ENCODE measurements around the gene NRGN.
A peak's percentile ranks its signal among the peaks of the same experiment; 100 is the strongest.

NRGN gene

GRCh38 chr11:124751741-124752470 lies 12.2 kb downstream of the NRGN start, which contains the start of gene VSIG2:
Gene VSIG2 (minus strand): TSS chr11:124752255. CDS start chr11:124752137, 118 bp downstream.
- FAIRE-seq (no peak), DNase-seq (ENCODE audit: insufficient read length) (no peak)
- TF ChIP-seq TAF1 (IDR thresholded peaks at IDR 0.05; ENCODE audit: borderline replicate concordance, low read depth, low read length), result no peak
- no peak for TF ChIP-seq POLR2AphosphoS5 (IDR thresholded peaks at IDR 0.05; ENCODE audit: low read depth, low read length)
- TF ChIP-seq POLR2A (IDR thresholded peaks at IDR 0.05; ENCODE audit: low read depth, low read length), result no peak

GRCh38 chr11:124752471-124753102 lies 12.8 kb downstream of the NRGN start:
- TF ChIP-seq POLR2A (IDR thresholded peaks at IDR 0.05; ENCODE audit: low read depth, low read length) (no peak), POLR2AphosphoS5 (IDR thresholded peaks at IDR 0.05; ENCODE audit: low read depth, low read length) (no peak), TAF1 (IDR thresholded peaks at IDR 0.05; ENCODE audit: borderline replicate concordance, low read depth, low read length) (no peak)
- FAIRE-seq, result no peak
- DNase-seq (ENCODE audit: insufficient read length), result no peak

GRCh38 chr11:124753205-124753604 lies 13.5 kb downstream of the NRGN start:
- DNase-seq (ENCODE audit: insufficient read length) (no peak), FAIRE-seq (no peak)
- TF ChIP-seq POLR2AphosphoS5 (IDR thresholded peaks at IDR 0.05; ENCODE audit: low read depth, low read length) (no peak), TAF1 (IDR thresholded peaks at IDR 0.05; ENCODE audit: borderline replicate concordance, low read depth, low read length) (no peak), POLR2A (IDR thresholded peaks at IDR 0.05; ENCODE audit: low read depth, low read length) (no peak)

- DNase-seq (ENCODE audit: insufficient read length), result no peak
- TF ChIP-seq POLR2AphosphoS5 (IDR thresholded peaks at IDR 0.05; ENCODE audit: low read depth, low read length), result no peak
- TF ChIP-seq POLR2A (IDR thresholded peaks at IDR 0.05; ENCODE audit: low read depth, low read length), result no peak
- TF ChIP-seq TAF1 (IDR thresholded peaks at IDR 0.05; ENCODE audit: borderline replicate concordance, low read depth, low read length), result no peak
- no peak for FAIRE-seq
These were observed 13.9 kb downstream of the NRGN start for GRCh38 chr11:124753624-124754023.

- no peak for TF ChIP-seq POLR2AphosphoS5 (IDR thresholded peaks at IDR 0.05; ENCODE audit: low read depth, low read length)
- no peak for TF ChIP-seq POLR2A (IDR thresholded peaks at IDR 0.05; ENCODE audit: low read depth, low read length)
- TF ChIP-seq TAF1 (IDR thresholded peaks at IDR 0.05; ENCODE audit: borderline replicate concordance, low read depth, low read length), result no peak
- FAIRE-seq (no peak), DNase-seq (ENCODE audit: insufficient read length) (no peak)
These were observed 14.6 kb downstream of the NRGN start for GRCh38 chr11:124754309-124754708.

- TF ChIP-seq TAF1 (IDR thresholded peaks at IDR 0.05; ENCODE audit: borderline replicate concordance, low read depth, low read length) (no peak), POLR2AphosphoS5 (IDR thresholded peaks at IDR 0.05; ENCODE audit: low read depth, low read length) (no peak), POLR2A (IDR thresholded peaks at IDR 0.05; ENCODE audit: low read depth, low read length) (no peak)
- DNase-seq (ENCODE audit: insufficient read length) (no peak), FAIRE-seq (no peak)
These were observed 15.0 kb downstream of the NRGN start for GRCh38 chr11:124754710-124755109.

GRCh38 chr11:124756033-124756752 lies 16.5 kb downstream of the NRGN start:
- no peak for TF ChIP-seq TAF1 (IDR thresholded peaks at IDR 0.05; ENCODE audit: borderline replicate concordance, low read depth, low read length)
- no peak for TF ChIP-seq POLR2AphosphoS5 (IDR thresholded peaks at IDR 0.05; ENCODE audit: low read depth, low read length)
- TF ChIP-seq POLR2A (IDR thresholded peaks at IDR 0.05; ENCODE audit: low read depth, low read length), result no peak
- no peak for FAIRE-seq
- DNase-seq (ENCODE audit: insufficient read length), result no peak

- FAIRE-seq (no peak), DNase-seq (ENCODE audit: insufficient read length) (no peak)
- TF ChIP-seq TAF1 (IDR thresholded peaks at IDR 0.05; ENCODE audit: borderline replicate concordance, low read depth, low read length), result no peak
- TF ChIP-seq POLR2AphosphoS5 (IDR thresholded peaks at IDR 0.05; ENCODE audit: low read depth, low read length), result no peak
- TF ChIP-seq POLR2A (IDR thresholded peaks at IDR 0.05; ENCODE audit: low read depth, low read length), result no peak
These were observed 17.0 kb downstream of the NRGN start for GRCh38 chr11:124756753-124757227.

GRCh38 chr11:124757320-124757719 lies 17.6 kb downstream of the NRGN start:
- DNase-seq (ENCODE audit: insufficient read length) (no peak), FAIRE-seq (no peak)
- TF ChIP-seq POLR2AphosphoS5 (IDR thresholded peaks at IDR 0.05; ENCODE audit: low read depth, low read length) (no peak), TAF1 (IDR thresholded peaks at IDR 0.05; ENCODE audit: borderline replicate concordance, low read depth, low read length) (no peak), POLR2A (IDR thresholded peaks at IDR 0.05; ENCODE audit: low read depth, low read length) (no peak)

GRCh38 chr11:124758355-124759265 lies 18.9 kb downstream of the NRGN start:
- DNase-seq (ENCODE audit: insufficient read length), result peak; percentile 64
- TF ChIP-seq POLR2AphosphoS5 (IDR thresholded peaks at IDR 0.05; ENCODE audit: low read depth, low read length) (no peak), TAF1 (IDR thresholded peaks at IDR 0.05; ENCODE audit: borderline replicate concordance, low read depth, low read length) (no peak), POLR2A (IDR thresholded peaks at IDR 0.05; ENCODE audit: low read depth, low read length) (no peak)
- FAIRE-seq, result peak; percentile 96
